ENCODE results near the gene CTNNA2.

- TF ChIP-seq CTCF (IDR thresholded peaks at IDR 0.05) = no peak
- no peak for TF ChIP-seq POLR2A (IDR thresholded peaks at IDR 0.05)
- no peak for TF ChIP-seq POLR2AphosphoS5 (IDR thresholded peaks at IDR 0.05)
These were observed 549.4 kb downstream of the CTNNA2 start for GRCh38 chr2:80062298-80062697.
